Measurements from ENCODE around the gene YIPF6. TPM values are rescaled to one million over a fixed set of nuclear protein-coding genes. Genes with fewer than 3 reads are reported as not detected.

YIPF6 gene
- polyA plus RNA-seq, 1 donor (not counting 4 experiments of a cell fraction or from before 2014, with no cell fraction given) = 20.2 TPM

DNA sequence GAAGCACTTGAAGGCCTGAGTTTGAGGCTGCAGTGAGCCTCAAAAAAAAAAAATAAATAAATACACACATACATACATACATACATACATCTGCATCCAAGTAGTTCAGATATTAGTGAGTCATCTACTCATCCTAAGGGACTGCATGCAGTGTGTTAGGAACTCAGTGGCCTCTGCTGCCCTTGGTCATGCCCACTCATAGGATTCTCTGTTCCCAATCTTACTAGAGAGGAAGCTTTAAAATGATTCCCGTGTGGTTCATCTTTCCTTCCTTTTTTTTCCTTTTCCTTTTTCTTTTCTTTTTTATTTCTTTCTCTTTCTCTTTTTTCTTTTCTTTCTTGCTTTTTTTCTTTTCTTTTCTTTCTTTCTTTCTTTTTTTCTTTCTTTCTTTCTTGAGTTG, 10.9 kb upstream of the YIPF6 start:
- H3K9me1 ChIP-seq (ENCODE audit: control insufficient read depth, extremely low read depth, insufficient read depth, low read length) = no peaks in the 10 kb centered on the region
- no peaks in the 10 kb centered on the region for H3K4me1 ChIP-seq (ENCODE audit: control insufficient read depth, extremely low read depth, insufficient read depth, low read length)
- no peak overlapping the region for H3K4me3 ChIP-seq (ENCODE audit: control insufficient read depth in 2 of 3, extremely low read depth in 1 of 3, insufficient read depth in 2 of 3, low read depth in 1 of 3, low read length in 3 of 3)
- TF ChIP-seq, protein P1, sequence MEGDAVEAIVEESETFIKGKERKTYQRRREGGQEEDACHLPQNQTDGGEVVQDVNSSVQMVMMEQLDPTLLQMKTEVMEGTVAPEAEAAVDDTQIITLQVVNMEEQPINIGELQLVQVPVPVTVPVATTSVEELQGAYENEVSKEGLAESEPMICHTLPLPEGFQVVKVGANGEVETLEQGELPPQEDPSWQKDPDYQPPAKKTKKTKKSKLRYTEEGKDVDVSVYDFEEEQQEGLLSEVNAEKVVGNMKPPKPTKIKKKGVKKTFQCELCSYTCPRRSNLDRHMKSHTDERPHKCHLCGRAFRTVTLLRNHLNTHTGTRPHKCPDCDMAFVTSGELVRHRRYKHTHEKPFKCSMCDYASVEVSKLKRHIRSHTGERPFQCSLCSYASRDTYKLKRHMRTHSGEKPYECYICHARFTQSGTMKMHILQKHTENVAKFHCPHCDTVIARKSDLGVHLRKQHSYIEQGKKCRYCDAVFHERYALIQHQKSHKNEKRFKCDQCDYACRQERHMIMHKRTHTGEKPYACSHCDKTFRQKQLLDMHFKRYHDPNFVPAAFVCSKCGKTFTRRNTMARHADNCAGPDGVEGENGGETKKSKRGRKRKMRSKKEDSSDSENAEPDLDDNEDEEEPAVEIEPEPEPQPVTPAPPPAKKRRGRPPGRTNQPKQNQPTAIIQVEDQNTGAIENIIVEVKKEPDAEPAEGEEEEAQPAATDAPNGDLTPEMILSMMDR (optimal IDR thresholded peaks at IDR 0.05 in 1 of 3, IDR thresholded peaks at IDR 0.05 in 1 of 3, conservative IDR thresholded peaks at IDR 0.05 in 1 of 3; ENCODE audit: extremely low read depth in 1 of 3, insufficient read depth in 2 of 3, low read length in 3 of 3) = no peak
- TF ChIP-seq EZH2 (IDR thresholded peaks at IDR 0.05; ENCODE audit: low read length) = no peak
- H3K79me2 ChIP-seq (ENCODE audit: control insufficient read depth, insufficient read depth, low read length) = no peaks in the 10 kb centered on the region
- no peak overlapping the region for H3K27ac ChIP-seq (ENCODE audit: control insufficient read depth, insufficient read depth, low read length)
- dilution Hi-C loops (cut with MboI; ENCODE audit: extremely low pct_ligation_motif_present, low sequenced_read_pairs) = no loop called here
- H4K20me1 ChIP-seq (ENCODE audit: control insufficient read depth, extremely low read depth, insufficient read depth, low read length) = no peaks in the 10 kb centered on the region
- H3K9ac ChIP-seq (ENCODE audit: control insufficient read depth, extremely low read depth, insufficient read depth, low read length) = no peak overlapping the region
- no peaks in the 10 kb centered on the region for H3K36me3 ChIP-seq (ENCODE audit: control insufficient read depth in 2 of 2, extremely low read depth in 1 of 2, insufficient read depth in 2 of 2, low read length in 2 of 2)
- FAIRE-seq = no peak
- no peak overlapping the region for H3K4me2 ChIP-seq (ENCODE audit: control insufficient read depth, extremely low read depth, insufficient read depth, low read depth, low read length)
- no peak overlapping the region for H2AFZ ChIP-seq (ENCODE audit: control insufficient read depth, low read length)
- H3K27me3 ChIP-seq (ENCODE audit: control insufficient read depth, extremely low read depth, insufficient read depth, low read length) = no peaks in the 10 kb centered on the region
- no peaks in the 10 kb centered on the region for H3K9me3 ChIP-seq (ENCODE audit: control insufficient read depth, low read depth, low read length)
- DNase-seq (ENCODE audit: low read depth, low spot score) = no peak

DNA sequence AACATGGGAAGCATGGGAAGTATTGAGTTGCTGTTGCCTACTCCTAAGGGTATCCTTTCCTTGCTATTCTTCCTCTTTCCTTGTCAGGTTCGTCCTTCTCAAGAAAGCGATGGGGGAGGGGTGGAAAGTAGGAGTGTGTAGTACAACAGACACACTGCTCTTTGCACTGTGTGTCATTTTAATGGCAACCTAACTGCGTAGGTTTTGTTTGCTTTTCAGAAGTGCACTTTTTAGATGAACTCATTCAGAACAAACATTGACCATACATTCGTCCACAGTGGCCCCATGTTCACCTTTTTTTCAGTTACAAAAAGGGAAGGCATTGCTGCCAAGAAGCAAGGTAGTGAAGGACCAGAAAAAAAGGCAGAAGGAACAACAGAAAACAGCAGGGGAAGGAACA, 10.2 kb upstream of the YIPF6 start:
- no peaks in the 10 kb centered on the region for H3K36me3 ChIP-seq (ENCODE audit: control insufficient read depth in 2 of 2, extremely low read depth in 1 of 2, insufficient read depth in 2 of 2, low read length in 2 of 2)
- FAIRE-seq = no peak
- DNase-seq (ENCODE audit: low read depth, low spot score) = no peak
- H3K4me1 ChIP-seq (ENCODE audit: control insufficient read depth, extremely low read depth, insufficient read depth, low read length) = no peaks in the 10 kb centered on the region
- H3K27me3 ChIP-seq (ENCODE audit: control insufficient read depth, extremely low read depth, insufficient read depth, low read length) = no peaks in the 10 kb centered on the region
- no peak overlapping the region for H3K4me2 ChIP-seq (ENCODE audit: control insufficient read depth, extremely low read depth, insufficient read depth, low read depth, low read length)
- no peak overlapping the region for H3K27ac ChIP-seq (ENCODE audit: control insufficient read depth, insufficient read depth, low read length)
- H3K9ac ChIP-seq (ENCODE audit: control insufficient read depth, extremely low read depth, insufficient read depth, low read length) = no peak overlapping the region
- H3K4me3 ChIP-seq (ENCODE audit: control insufficient read depth in 2 of 3, extremely low read depth in 1 of 3, insufficient read depth in 2 of 3, low read depth in 1 of 3, low read length in 3 of 3) = no peak overlapping the region
- no peak overlapping the region for H2AFZ ChIP-seq (ENCODE audit: control insufficient read depth, low read length)
- no peaks in the 10 kb centered on the region for H3K9me3 ChIP-seq (ENCODE audit: control insufficient read depth, low read depth, low read length)
- no peak for TF ChIP-seq EZH2 (IDR thresholded peaks at IDR 0.05; ENCODE audit: low read length)
- TF ChIP-seq, protein P1 (optimal IDR thresholded peaks at IDR 0.05 in 1 of 3, IDR thresholded peaks at IDR 0.05 in 1 of 3, conservative IDR thresholded peaks at IDR 0.05 in 1 of 3; ENCODE audit: extremely low read depth in 1 of 3, insufficient read depth in 2 of 3, low read length in 3 of 3) = no peak
- H3K9me1 ChIP-seq (ENCODE audit: control insufficient read depth, extremely low read depth, insufficient read depth, low read length) = no peaks in the 10 kb centered on the region
- dilution Hi-C loops (cut with MboI; ENCODE audit: extremely low pct_ligation_motif_present, low sequenced_read_pairs) = no loop called here
- no peaks in the 10 kb centered on the region for H4K20me1 ChIP-seq (ENCODE audit: control insufficient read depth, extremely low read depth, insufficient read depth, low read length)
- H3K79me2 ChIP-seq (ENCODE audit: control insufficient read depth, insufficient read depth, low read length) = no peaks in the 10 kb centered on the region
